Tibial nerve (tissue), 4 donors: ENCODE results near the gene CCDC102B.

ENCODE experiments used
- EP300 ChIP-seq, 2 donors: sonication (generic); formaldehyde crosslinking; IDR thresholded peaks; one replicate each; pipeline ENCODE4 v1.6.1; 2017; ENCODE audit warnings: antibody characterized with exemption in 2 of 2, mild to moderate bottlenecking in 1 of 2
- POLR2A ChIP-seq, 2 donors: fragments of 450-650 bp; IDR thresholded peaks; one replicate each; pipeline ENCODE4 v1.6.1; 2017; ENCODE audit warnings: antibody characterized with exemption in 2 of 2, mild to moderate bottlenecking in 2 of 2, moderate library complexity in 2 of 2
- TF ChIP-seq, protein P1 (sequence below), 5 experiments: fragments of 200-600 bp in 3 of 5; fragments of 450-650 bp in 2 of 5; sonication (generic) in 3 of 5; IDR thresholded peaks; one replicate each; pipeline ENCODE4 v1.5.1; 2016 to 2019; ENCODE audit warnings: antibody characterized with exemption in 5 of 5, mild to moderate bottlenecking in 3 of 5, moderate library complexity in 2 of 5

DNA sequence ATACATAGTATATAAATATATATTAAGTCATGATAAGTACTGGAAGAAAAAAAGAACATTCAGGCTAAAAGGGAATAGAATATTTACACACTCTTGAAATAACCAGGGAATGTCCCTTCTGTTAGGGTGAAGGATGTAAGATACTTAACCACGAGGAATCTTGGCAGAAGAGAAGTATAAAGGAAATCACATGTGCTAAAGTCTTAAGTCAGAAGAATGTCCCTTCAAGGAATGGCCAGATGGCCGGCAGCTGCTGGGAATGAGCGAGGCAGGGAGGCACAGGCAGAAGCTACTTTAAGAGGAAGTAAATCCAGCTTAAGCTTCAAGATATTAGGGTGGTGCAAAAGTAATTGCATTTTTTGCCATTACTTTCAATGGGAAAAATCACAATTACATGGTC is 5.5 kb downstream of the CCDC102B start:
- no peak for TF ChIP-seq POLR2A (IDR thresholded peaks at IDR 0.05)
- TF ChIP-seq, protein P1, sequence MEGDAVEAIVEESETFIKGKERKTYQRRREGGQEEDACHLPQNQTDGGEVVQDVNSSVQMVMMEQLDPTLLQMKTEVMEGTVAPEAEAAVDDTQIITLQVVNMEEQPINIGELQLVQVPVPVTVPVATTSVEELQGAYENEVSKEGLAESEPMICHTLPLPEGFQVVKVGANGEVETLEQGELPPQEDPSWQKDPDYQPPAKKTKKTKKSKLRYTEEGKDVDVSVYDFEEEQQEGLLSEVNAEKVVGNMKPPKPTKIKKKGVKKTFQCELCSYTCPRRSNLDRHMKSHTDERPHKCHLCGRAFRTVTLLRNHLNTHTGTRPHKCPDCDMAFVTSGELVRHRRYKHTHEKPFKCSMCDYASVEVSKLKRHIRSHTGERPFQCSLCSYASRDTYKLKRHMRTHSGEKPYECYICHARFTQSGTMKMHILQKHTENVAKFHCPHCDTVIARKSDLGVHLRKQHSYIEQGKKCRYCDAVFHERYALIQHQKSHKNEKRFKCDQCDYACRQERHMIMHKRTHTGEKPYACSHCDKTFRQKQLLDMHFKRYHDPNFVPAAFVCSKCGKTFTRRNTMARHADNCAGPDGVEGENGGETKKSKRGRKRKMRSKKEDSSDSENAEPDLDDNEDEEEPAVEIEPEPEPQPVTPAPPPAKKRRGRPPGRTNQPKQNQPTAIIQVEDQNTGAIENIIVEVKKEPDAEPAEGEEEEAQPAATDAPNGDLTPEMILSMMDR (IDR thresholded peaks at IDR 0.05) = no peak
- peak in 1 of 2 donors; percentile 54 for TF ChIP-seq EP300 (IDR thresholded peaks at IDR 0.05)
